Epithelial cell of proximal tubule (primary cell): Measurements from ENCODE around the gene ERGIC3. TPM values are rescaled to one million over a fixed set of nuclear protein-coding genes. Genes with fewer than 3 reads are reported as not detected.

ENCODE experiments used
- DNase-seq: peaks from one replicate; pipeline ENCODE4 v3.0.0-alpha.2; 2011; ENCODE audit warnings: low read depth
- H3K4me3 ChIP-seq: 2 replicates; pipeline ENCODE4 v1.5.1; 2011; ENCODE audit warnings: low read depth, mild to moderate bottlenecking, low read length
- CTCF ChIP-seq: conservative IDR thresholded peaks from 2 replicates; pipeline ENCODE4 v1.5.1; 2012; ENCODE audit warnings: low read depth, mild to moderate bottlenecking, low read length
- total RNA-seq: library from RNA; depleted of rRNA; stranded (reverse); fragments of >200 nt; gene quantifications from 2 replicates; pipeline ENCODE4 v1.2.3, GENCODE V29; 2015

The ERGIC3 gene
- total RNA-seq, 1 donor from 2014 or later, result 179 TPM

DNA sequence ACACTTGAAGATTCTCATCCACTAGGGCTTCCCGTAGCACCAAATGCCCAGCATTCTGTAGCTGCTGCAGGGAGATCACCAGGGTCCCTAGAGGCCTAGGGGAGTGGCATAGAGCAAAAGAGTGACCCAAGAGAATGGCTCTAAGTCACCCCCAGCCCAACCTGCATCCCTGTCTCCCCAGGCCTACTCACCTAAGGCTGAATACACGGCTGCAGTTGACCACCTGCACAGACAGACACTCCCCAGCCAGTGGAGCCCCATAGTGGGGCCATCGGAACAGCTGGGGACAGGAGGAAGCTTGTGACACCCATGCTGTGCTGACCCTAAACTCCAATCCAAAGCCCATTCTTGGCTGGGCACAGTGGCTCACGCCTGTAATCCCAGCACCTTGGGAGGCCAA is 64.2 kb downstream of the ERGIC3 start:
- no peak for TF ChIP-seq CTCF
- no peak overlapping the region for H3K4me3 ChIP-seq

More for the DNA sequence above, 64.2 kb downstream of the ERGIC3 start:
- no peak for DNase-seq

Other genes with a start within 250 kb of the ERGIC3 start
- gene FAM83C, start 249.7 kb upstream of the ERGIC3 start, total RNA-seq, result 0.14 TPM in 1 of 2 replicates, not detected in the other
- 40.2 and 40.9 TPM in 2 replicates for gene UQCC1, start 130.1 kb upstream of the ERGIC3 start, total RNA-seq
- 4.9 and 10.0 TPM in 2 replicates for gene GDF5, start 103.8 kb upstream of the ERGIC3 start, total RNA-seq
- 31.1 and 91.7 TPM in 2 replicates for gene CEP250, start 86.5 kb upstream of the ERGIC3 start, total RNA-seq
- gene C20orf173, start 12.4 kb upstream of the ERGIC3 start, total RNA-seq, result not detected in 2 replicates
- gene SPAG4, start 73.8 kb downstream of the ERGIC3 start, total RNA-seq, result 3.5 and 15.9 TPM in 2 replicates
- gene CPNE1, start 122.8 kb downstream of the ERGIC3 start, total RNA-seq, result 22.5 and 177 TPM in 2 replicates
- gene RBM12, start 122.8 kb downstream of the ERGIC3 start, total RNA-seq, result 46.3 and 47.3 TPM in 2 replicates
- 10.3 and 39.9 TPM in 2 replicates for gene NFS1, start 157.3 kb downstream of the ERGIC3 start, total RNA-seq
- gene ROMO1, start 157.3 kb downstream of the ERGIC3 start, total RNA-seq, result 523 and 938 TPM in 2 replicates
- gene RBM39, start 200.2 kb downstream of the ERGIC3 start, total RNA-seq, result 117 and 148 TPM in 2 replicates
- 19.0 and 28.4 TPM in 2 replicates for gene PHF20, start 229.9 kb downstream of the ERGIC3 start, total RNA-seq